H1 (cell line): Measurements from ENCODE around the gene ISG15. TPM values are rescaled to one million over a fixed set of nuclear protein-coding genes. Genes with fewer than 3 reads are reported as not detected.

Experiments used
- CEBPB ChIP-seq: IDR thresholded peaks from 2 replicates; pipeline ENCODE4 v1.6.1; 2012; ENCODE audit warnings: low read depth, low read length
- CTBP2 ChIP-seq: IDR thresholded peaks from 2 replicates; pipeline ENCODE4 v1.7.0; 2011; ENCODE audit warnings: borderline replicate concordance, mild to moderate bottlenecking, moderate library complexity, mixed read lengths, low read length; ENCODE audit not compliant: insufficient read depth, insufficient read length
- EZH2 ChIP-seq: fragments of 200-600 bp; sonication (generic); IDR thresholded peaks from 2 replicates; pipeline ENCODE4 v1.7.1; 2012; ENCODE audit warnings: low read depth, mild to moderate bottlenecking, moderate library complexity, low read length, inconsistent platforms; ENCODE audit not compliant: severe bottlenecking
- RBBP5 ChIP-seq: IDR thresholded peaks from 2 replicates; pipeline ENCODE4 v1.7.1; 2012; ENCODE audit warnings: low read depth, mild to moderate bottlenecking, inconsistent platforms, low read length, moderate library complexity, borderline replicate concordance
- RFX5 ChIP-seq: IDR thresholded peaks from 2 replicates; pipeline ENCODE4 v1.6.1; 2011; ENCODE audit warnings: low read depth, low read length, improper control_type of control experiment, borderline replicate concordance
- ZNF274 ChIP-seq: IDR thresholded peaks from 2 replicates; pipeline ENCODE4 v1.7.0; 2012; ENCODE audit warnings: low read length, borderline replicate concordance; ENCODE audit errors: extremely low read depth
- polyA plus RNA-seq, 7 experiments: library from polyadenylated mRNA; depleted of rRNA in 3 of 7; stranded (reverse) in 5 of 7; unstranded in 2 of 7; fragments of >200 nt in 5 of 7; fragments of 200-250 nt in 2 of 7; gene quantifications; 1 replicate in 5 of 7; 2 replicates in 1 of 7; 4 replicates in 1 of 7; pipeline versions ENCODE4 v1.2.1 to v1.2.3, GENCODE V29; 2011 to 2013; ENCODE audit warnings: missing spikeins in 2 of 7, mixed read lengths in 2 of 7
- total RNA-seq: library from RNA; stranded (reverse); fragmentation: NEBNext Ultra II Directional; extraction: Animal tissue kit (Norgen Biotek cat#: 25700); gene quantifications from 2 replicates; pipeline ENCODE4 v1.2.1, GENCODE V29; 2021

Gene ISG15
- total and polyA plus RNA-seq, 2 of the 8 experiments (the other 6 are each of a cell fraction or from before 2014, with no cell fraction given): 29.3 to 121 TPM

- TF ChIP-seq CTBP2 (no peak), EZH2 (no peak), CEBPB (no peak), ZNF274 (no peak), RFX5 (no peak), RBBP5 (no peak)
These were observed 48.4 kb upstream of the ISG15 start (continued) for GRCh38 chr1:964691-965525.
